GM04503 (cell line): ENCODE data around the gene DPM3.
"Not testable (repeated sequence)": the region's sequence is repeated elsewhere in the genome, so short reads cannot be mapped to it uniquely, and the experiment has no call there.

Experiments
- DNase-seq: peaks from one replicate; pipeline ENCODE4 v3.0.0-alpha.2; 2012; ENCODE audit warnings: low read depth

The DPM3 gene

DNA sequence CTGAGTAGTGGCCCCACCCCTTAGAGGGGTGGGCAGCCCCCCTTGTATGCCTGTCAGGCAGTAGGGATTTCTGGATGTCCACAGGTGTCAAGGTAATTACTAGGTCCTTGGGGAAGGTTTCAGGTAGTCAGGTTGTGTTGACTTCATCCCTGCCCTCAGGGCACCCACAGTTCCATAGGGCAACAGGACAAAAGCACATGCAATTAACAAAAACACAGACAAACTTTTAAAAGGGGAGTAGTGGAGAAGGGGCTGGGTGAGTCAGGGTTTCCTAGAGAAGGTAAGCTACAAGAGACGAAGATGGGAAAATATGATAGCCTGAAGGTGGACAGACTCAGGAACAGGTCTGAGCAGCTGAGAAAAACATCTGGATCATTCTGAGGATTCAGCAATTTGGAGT is 18.7 kb upstream of the DPM3 start:
- no peak for DNase-seq

DNA sequence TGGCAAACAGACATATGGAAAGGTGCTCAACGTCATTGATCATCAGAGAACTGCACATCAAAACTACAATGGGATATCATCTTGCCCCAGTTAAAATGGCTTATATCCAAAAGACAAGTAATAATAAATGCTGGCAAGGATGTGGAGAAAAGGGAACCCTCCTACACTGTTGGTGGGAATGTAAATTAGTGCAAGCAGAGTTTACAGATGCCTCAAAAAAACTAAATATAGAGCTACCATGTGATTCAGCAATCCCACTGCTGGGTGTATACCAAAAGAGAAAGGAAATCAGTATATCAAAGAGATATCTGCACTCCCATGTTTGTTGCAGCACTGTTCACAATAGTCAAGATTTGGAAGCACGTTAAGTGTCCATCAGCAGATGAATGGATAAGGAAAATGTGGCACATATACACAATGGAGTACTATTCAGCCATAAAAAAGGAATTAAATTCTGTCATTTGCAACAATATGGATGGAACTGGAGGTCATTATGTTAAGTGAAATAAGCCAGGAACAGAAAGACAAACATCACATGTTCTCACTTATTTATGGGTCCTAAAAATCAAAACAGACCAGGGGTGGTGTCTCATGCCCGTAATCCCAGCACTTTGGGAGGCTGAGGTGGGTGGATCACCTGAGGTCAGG is 15.8 kb upstream of the DPM3 start:
- not testable (repeated sequence) for DNase-seq

DNA sequence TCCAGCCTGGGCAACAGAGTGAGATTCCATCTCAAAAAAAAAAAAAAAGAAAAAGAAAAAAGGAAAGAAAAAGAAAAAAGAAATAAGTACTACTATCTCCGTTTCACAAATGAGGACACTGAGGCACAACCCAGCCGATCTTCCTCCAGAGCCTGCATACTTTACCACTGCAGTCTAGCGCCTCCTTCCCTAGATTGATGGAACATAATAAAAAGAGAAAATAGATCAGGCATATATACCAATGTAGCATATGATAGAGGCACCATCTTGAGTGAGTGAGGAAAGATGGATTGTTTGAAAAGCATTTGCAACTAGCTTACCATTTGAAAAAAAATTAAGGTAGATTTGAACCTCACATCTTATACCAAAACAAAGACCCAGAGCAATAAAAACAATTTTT is 5.2 kb upstream of the DPM3 start:
- no peak for DNase-seq

DNA sequence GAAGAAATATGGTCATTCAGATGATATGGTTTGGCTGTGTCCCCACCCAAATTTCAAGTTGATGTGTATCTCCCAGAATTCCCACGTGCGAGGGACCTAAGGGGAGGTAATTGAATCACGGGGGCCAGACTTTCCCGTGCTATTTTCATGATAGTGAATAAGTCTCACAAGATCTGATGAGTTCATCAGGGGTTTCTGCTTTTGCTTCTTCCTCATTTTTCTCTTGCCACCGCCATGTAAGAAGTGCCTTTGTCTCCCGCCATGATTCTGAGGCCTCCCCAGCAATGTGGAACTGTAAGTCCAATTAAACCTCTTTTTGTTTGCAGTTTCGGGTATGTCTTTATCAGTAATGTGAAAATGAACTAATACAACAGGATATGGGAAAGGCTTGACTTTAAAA is 1.4 kb upstream of the DPM3 start:
- no peak for DNase-seq

DNA sequence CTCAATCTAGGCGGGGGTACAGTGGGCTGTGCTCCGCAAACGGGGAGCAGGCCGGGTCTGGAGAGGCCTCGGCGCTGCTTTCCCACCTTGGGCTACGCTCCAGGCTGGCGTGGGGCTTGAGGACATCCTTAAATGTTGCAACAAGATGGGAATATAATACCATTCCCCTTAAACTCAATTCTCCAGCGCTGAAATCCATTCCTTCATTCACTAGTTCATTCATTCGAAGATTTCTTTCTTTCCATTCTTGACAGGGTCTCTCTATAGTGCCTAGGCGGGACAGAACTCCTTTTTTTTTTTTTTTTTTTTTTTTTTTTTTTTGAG is 261 bp upstream of the DPM3 start:
- DNase-seq = no peak

DNA sequence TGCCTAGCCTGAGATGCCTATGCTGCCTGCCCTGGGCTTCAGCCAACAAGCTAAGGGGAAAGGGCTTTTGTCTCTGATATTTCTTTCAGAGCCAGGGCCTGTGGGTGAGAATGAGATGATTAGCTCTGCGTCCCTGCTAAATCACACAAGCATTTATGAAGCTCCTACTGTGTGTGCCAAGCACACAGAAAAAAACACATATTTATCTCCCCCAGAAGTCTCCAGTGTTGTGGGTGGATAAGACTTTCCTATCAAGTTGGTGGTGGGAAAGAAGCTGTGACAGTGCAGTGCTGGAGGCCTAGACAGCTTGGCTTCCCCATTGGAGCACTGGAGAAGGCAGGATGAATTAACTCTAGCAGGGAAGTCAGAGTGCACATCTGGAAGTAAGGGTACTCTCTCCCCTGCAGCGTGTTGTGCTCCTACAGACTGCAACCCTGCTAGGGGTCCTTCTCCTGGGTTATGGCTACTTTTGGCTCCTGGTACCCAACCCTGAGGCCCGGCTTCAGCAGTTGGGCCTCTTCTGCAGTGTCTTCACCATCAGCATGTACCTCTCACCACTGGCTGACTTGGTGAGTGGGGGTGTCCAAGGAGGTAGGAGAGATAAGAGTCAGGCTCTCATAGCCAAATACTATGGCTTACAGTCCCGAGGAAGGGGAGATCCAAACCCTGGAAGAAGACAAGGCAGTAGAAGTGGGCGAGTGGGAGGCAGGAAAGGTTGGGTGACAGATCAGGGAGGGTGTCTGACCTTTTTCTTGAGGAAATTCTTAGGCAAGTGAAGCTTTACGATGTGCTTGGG is 3.0 kb downstream of the DPM3 start:
- DNase-seq = no peak

DNA sequence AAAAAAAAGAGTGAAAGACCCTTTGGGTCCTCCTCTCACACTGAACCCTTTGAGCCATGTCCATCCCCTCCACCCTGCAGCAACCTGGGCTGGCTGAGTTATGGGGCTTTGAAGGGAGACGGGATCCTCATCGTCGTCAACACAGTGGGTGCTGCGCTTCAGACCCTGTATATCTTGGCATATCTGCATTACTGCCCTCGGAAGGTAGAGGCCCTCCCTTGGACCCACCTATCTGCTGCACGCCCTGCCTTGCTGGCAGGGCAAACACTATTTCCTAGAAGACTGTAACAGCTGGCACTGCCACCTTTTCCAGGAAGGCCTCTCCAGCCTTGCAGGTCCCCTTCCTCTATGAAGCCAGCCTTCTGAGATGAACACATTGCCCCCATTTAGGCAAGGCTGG is 3.6 kb downstream of the DPM3 start:
- DNase-seq = no peak

DNA sequence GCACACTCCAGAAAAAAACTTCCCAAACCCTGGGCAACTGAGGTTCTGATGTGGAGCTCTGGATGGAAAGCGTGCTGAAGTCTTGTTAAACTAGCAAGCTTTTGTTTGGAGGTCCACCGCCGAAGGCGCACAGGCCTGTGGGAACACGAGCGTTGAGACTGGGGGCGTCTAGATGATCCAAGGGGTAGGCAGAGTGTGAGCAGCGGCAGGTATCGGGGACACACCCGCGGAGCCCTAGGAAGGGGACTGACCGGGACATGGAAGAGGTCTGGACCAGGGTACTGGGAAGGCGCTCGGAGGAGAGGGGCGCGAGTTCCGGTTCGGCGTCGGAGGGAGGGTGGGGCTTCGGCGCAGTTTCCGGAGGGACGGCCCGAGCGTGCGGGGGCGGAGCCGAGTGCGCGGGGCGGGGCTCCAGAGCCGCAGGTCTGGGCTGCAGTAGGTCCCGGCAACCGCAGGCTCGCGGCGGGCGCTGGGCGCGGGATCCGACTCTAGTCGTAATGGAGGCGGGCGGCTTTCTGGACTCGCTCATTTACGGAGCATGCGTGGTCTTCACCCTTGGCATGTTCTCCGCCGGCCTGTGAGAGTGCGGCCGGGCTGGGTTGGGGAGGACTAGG is 4.8 kb downstream of the DPM3 start, which contains the start of gene SLC50A1:
Gene SLC50A1, plus strand, starts transcription at position 438 of the 614 bp plus-strand sequence. Its CDS starts 60 bp downstream, at position 498.
- peak; percentile 53 for DNase-seq

DNA sequence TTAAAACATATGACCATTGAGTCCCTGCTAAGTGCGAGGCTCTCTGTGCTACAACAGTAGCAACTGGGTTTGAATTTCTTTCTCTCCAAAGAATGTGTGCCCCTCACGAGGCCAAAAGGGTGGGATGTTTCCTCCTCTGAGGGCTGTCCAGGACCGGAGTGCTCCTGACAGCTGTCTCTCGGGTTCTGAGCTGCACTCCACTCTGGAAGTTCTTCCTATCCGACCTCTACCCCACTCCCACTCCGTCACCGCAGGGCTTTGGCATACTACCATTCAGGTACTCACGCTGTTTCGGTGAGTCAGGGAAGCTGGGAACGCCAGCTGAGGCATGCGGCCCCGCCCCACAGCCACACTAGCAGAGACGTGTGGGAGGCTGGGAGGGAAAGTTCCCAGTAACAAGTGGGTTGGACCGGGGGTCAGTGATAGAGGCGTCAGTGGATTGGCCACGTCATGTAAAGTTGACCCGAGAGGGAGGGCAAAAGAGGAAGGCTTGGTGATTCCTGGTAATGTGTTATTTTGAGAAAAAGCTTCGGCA is 5.4 kb downstream of the DPM3 start:
- DNase-seq = peak; percentile 71

DNA sequence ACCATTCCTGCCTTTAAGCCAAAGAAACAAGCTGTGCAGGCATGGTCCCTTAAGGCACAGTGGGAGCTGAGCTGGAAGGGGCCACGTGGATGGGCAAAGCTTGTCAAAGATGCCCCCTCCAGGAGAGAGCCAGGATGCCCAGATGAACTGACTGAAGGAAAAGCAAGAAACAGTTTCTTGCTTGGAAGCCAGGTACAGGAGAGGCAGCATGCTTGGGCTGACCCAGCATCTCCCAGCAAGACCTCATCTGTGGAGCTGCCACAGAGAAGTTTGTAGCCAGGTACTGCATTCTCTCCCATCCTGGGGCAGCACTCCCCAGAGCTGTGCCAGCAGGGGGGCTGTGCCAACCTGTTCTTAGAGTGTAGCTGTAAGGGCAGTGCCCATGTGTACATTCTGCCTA is 6.0 kb downstream of the DPM3 start:
- no peak for DNase-seq

DNA sequence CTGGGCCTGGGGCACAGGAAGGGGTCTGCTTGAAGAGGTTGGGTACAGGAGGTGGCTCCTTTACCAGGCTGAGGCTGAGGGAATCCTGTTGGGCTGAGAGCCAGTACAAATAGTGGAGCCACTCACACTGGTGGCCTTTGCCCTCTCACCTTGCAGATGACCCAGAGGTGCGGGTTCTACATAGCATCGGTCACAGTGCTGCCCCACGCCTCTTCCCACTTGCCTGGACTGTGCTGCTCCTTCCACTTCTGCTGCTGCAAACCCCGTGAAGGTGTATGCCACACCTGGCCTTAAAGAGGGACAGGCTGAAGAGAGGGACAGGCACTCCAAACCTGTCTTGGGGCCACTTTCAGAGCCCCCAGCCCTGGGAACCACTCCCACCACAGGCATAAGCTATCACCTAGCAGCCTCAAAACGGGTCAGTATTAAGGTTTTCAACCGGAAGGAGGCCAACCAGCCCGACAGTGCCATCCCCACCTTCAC is 6.5 kb downstream of the DPM3 start:
- DNase-seq = no peak

DNA sequence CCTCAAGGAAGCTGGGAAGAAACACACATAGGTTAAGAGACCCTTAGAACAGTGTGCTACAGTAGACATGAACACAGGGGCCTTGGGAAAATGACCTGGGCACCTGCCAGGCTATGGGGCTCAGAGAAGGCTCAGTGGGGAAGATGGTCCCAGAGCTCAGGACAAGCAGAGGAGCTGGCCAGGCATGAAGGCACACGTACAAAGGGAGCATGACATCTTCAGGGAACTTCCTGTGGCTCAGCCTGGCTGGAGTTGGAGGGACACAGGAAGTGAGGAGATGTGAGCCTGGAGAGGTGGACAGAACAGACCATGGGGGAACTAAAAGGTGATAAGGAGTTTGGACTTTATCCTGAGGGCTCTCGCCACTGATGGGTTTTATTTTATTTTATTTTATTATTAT is 8.5 kb downstream of the DPM3 start:
- DNase-seq = no peak

DNA sequence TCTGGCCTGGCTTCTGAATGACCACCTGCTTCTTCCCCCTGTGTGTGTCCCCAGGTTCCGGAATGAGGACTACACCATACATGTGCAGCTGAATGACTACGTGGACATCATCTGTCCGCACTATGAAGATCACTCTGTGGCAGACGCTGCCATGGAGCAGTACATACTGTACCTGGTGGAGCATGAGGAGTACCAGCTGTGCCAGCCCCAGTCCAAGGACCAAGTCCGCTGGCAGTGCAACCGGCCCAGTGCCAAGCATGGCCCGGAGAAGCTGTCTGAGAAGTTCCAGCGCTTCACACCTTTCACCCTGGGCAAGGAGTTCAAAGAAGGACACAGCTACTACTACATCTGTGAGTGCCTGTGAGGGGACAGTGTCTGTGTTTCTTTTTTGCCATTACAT is 9.0 kb downstream of the DPM3 start:
- DNase-seq = no peak

DNA sequence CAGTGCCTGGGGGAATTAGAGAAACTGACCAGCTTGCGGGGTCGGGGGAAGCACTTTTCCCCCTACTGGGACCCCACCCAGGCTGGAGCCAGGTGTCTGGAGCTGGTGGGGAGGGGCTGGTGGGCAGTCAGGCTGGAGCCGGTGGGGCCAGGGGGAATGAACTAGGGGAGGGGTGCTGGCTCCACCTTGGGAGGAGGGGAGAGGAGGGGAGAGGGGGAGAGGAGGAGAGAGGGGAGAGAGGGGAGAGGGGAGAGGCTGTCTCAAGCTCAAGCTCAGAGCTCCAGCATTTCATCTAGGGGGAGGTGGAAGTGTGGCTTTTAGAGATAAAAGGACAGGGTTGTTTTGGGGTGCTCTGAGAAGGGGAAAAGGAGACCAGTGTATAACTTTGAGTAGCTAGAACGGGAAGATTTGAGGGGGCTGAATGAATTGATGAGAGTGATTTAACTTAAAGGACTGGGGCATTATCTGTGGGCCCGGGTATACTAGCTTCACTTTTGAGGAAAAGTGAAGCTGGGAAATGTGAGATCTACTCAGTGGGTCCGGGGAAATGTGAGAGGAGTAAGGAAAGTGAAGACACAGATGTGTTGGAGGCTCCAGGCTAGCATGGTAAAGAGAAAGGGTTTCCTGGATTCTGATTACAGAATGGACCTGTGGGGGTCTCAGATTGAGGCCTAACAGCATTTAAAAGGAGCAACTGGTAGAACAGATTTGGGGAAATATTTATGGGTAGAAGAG is 9.9 kb downstream of the DPM3 start:
- no peak for DNase-seq

DNA sequence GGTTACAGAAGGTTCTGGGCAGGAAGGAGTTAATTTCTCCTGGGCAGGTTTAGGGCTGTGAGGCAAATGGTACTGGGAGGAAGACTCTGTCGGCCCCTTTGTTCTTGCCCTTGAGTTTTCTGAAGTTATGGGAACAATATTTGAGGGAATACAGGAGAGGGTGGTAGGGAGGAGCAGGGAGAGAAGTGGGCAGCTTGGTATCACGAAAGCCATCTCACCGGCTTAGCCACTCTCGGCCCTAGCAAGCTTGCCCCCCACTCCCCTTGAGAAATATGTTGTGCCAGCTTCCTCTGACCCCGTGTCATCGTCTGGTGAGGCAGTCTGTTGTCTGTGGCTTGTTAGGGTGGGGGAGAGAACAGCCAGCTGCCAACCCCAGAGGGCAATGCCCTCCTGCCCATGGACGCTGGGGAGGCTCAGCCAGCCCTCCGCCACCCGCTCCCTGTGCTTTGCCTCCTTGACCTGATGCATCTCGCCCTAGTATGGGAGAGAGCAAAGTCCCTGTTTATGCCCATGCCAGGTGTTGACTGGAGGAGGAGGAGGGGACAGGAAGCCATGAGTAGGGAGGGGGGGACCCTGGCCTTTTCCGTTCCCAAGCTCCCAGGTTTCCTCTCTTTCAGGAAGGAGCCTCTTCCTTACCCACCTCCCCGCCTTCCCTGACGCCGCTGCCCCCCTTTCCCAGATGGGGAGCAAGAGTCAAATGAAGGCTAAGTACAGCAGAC is 11.4 kb downstream of the DPM3 start:
- DNase-seq = no peak

DNA sequence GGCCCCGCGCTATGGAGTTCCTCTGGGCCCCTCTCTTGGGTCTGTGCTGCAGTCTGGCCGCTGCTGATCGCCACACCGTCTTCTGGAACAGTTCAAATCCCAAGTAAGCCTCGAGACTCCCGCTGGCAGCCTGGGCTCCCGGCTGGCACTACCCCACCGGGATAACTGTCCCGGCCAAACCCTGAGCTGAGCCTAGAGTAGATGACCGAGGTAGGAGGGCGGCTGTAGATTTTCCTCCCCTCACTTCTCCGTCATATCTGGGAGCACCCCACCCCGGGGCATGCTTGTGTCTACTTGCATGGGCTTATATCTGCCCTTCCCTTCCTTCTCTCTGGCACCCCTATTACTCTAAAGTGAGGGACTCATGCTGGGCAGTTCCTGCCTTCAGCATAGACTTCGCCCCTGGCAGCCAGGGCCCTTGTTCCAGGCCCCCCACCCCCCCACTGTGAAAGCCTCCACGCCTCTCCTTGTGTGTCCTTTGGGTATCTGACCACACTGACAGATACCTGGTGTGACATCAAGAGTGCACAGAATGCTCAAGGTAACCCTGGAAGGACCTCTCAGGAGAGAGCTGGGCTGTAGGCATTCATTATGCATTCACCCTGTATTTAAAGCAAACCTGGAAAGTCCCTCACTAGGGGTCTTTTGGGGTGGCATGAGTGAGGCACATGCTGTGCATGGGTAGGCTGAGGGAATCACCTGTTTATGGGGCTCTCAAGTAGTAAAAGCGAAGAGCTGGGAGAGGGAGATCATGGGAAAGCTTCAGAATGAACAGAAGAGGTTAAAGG is 12.2 kb downstream of the DPM3 start:
- no peak for DNase-seq

DNA sequence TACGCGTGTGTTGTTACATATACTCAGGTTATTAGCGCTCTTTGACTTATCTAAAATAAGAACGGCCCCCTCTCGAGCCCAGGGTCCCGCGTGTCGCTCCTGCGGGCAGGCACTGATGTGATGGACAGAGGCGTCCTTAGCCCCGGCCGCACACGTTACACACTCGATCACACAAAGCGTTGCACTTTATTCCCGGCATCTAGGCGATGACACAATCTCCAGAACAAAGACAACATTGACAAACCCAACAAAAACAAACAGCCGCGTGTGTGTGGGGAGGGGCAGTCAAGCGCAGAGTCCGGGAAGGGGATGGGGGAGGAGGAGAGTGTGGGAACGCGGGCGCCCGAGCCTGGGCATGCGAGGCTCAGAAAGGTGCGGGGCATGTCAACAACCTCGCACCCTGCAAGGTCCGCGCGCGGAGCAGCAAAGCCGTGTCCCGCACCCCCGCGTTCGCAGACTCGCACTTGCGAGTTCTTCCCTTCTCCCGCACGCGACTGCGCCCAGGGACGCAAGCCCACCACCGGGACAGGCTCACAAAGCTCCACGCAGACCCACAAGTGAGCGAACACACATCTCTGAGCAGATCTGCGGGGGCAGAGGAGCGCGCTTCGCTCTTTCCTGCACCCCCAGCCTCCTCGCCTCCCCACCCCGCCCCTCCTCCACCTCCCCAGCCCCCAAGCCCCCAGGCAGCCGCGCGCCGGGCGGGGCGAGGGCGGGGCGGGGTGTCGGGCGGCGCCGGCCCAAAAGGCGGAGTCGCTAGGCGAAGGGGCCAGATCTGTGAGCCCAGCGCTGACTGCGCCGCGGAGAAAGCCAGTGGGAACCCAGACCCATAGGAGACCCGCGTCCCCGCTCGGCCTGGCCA is 13.0 kb downstream of the DPM3 start, which contains the start of gene EFNA1:
Gene EFNA1, plus strand, starts transcription at position 772 of the 862 bp plus-strand sequence. CDS start 102 bp downstream, outside the sequence.
- no peak for DNase-seq

DNA sequence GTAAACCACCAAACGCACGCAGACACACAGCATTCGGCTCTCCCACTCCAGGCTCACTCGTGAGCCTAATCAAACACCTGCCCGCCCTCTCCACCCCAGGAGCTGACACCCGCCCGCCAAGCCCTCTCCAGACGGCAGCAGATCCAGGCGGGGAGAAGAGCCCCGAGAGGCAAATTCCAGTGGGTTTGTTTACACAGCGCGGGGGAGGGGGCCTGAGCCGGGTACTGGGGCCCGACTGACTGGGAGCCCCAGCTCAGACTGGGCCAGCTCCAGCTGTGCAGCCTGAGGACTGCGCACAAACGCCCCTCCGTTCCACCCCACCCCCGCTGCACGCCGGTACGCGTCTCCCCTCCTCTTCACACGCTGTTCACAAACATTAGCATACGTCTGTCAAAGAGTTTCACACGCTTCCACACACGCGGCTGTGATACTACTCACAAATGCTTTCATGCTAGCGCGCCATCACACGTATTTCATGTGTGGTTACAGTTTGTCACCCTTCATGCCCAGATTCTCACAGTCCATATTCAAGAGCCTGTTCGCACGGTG is 13.7 kb downstream of the DPM3 start:
- DNase-seq = no peak

DNA sequence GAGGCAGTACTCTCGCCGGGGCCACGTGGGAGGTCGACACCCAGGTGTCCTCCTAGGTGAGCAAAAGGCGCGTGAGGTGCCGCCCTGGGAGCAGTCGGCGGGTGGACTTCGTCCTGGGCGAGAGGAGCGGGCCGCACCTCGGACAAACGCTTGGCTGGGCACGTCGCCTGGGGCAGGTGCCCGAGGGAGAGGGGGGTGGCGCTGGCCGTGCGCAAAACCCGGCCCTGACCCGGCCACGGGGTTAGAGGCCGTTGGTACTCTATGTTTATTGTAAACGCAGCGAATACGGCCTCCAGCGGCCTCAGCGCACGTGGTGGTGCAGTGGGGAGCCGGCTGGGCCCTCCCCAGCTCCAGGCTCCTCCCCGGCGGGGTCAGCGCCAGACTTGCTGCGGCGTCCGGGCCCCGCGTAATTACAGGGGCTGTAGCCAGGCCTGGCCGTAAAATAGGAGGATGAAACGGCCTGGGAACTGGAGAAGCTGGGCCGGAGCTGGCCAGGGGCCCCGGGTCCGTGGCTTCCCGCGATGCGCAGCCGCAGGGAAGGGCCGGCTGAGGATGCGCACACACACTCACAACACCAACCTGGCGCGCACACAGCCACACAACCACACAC is 14.3 kb downstream of the DPM3 start:
- DNase-seq = no peak
